ENCODE measurements around the gene TDG. TPM values are rescaled to one million over a fixed set of nuclear protein-coding genes. Genes with fewer than 3 reads are reported as not detected.

TDG gene
- total RNA-seq, 2 experiments from 2014 or later = 39.4 to 55.3 TPM

- Histone ChIP-seq H3K4me1 (ENCODE audit: insufficient read depth, low read length, poor library complexity, severe bottlenecking) (peaks cover 48% of the 10 kb centered on the region), H4K20me1 (ENCODE audit: insufficient read depth, low read length) (peaks cover 23% of the 10 kb centered on the region), H3K9me3 (ENCODE audit: low read length) (no peaks in the 10 kb centered on the region), H3K4me2 (ENCODE audit: low read length) (peak within 1 kb of the TSS; percentile 99), H2AFZ (ENCODE audit: low read length) (peak within 1 kb of the TSS; percentile 89), H3K36me3 (ENCODE audit: insufficient read depth, low read length) (peaks cover 41% of the 10 kb centered on the region), H3K27ac (ENCODE audit: low read depth, low read length, poor library complexity, severe bottlenecking) (peak within 1 kb of the TSS; percentile 91), H3K9me2 (ENCODE audit: insufficient read depth, low read length) (no peaks in the 10 kb centered on the region), H3K79me2 (ENCODE audit: insufficient read depth, low read depth, low read length) (peaks cover 44% of the 10 kb centered on the region), H3K4me3 (ENCODE audit: low read depth, low read length, poor library complexity, severe bottlenecking) (peak within 1 kb of the TSS; percentile 79)
- intact Hi-C loops (cut with micrococcal nuclease; ENCODE audit: unreplicated experiment) = loop anchor here (1.0 to 5.0 kb wide), 3 partner anchors 35 to 207 kb away; partner anchors contain the start of genes NFYB, NT5DC3 and TDG
- CTCF ChIA-PET (ENCODE audit: unreplicated experiment) = interaction anchor here (1.3 kb wide), 1 partner anchor 34 kb away, joined by 4 read pairs; no protein-coding TSS in a partner anchor
- BruUV-seq (replicated peaks) = no TSS peak
- TF ChIP-seq CTCF (conservative IDR thresholded peaks at IDR 0.05; ENCODE audit: low read length) (no peak), EZH2phosphoT487 (IDR thresholded peaks at IDR 0.05; ENCODE audit: borderline replicate concordance, low read depth, low read length) (no peak)
- POLR2A ChIA-PET = interaction anchor here (0.7 to 3.6 kb wide), 12 partner anchors 8 to 1980 kb away, joined by 3 to 27 read pairs (median 4); partner anchors contain the start of gene TDG
- peak; percentile 100 for DNase-seq (ENCODE audit: low spot score)
Observed at GRCh38 chr12:103930034-103930786, 35.5 kb upstream of the TDG start, which contains the start of gene HSP90B1. Gene HSP90B1, plus strand, starts transcription at chr12:103930410. Its CDS starts 106 bp downstream, at chr12:103930516.

- peaks cover 51% of the 10 kb centered on the region for H3K4me1 ChIP-seq (ENCODE audit: insufficient read depth, low read length, poor library complexity, severe bottlenecking)
- no peaks in the 10 kb centered on the region for H3K9me3 ChIP-seq (ENCODE audit: low read length)
- ChIA-PET POLR2A (interaction anchor here (1.8 kb wide), 1 partner anchor 26 kb away, joined by 15 read pairs; a partner anchor contains a TSS), CTCF (ENCODE audit: unreplicated experiment) (no interaction called here)
- no peaks in the 10 kb centered on the region for H3K9me2 ChIP-seq (ENCODE audit: insufficient read depth, low read length)
- no TSS peak for BruUV-seq (replicated peaks)
- peak overlapping the region; percentile 57 for H3K27ac ChIP-seq (ENCODE audit: low read depth, low read length, poor library complexity, severe bottlenecking)
- H3K4me2 ChIP-seq (ENCODE audit: low read length) = peak overlapping the region; percentile 89
- peaks cover 50% of the 10 kb centered on the region for H3K36me3 ChIP-seq (ENCODE audit: insufficient read depth, low read length)
- intact Hi-C loops (cut with micrococcal nuclease; ENCODE audit: unreplicated experiment) = loop anchor here (1.0 to 5.0 kb wide), 4 partner anchors 34 to 206 kb away; partner anchors contain the start of genes NFYB, NT5DC3 and TDG
- peaks cover 27% of the 10 kb centered on the region for H4K20me1 ChIP-seq (ENCODE audit: insufficient read depth, low read length)
- TF ChIP-seq CTCF (conservative IDR thresholded peaks at IDR 0.05; ENCODE audit: low read length) (no peak), EZH2phosphoT487 (IDR thresholded peaks at IDR 0.05; ENCODE audit: borderline replicate concordance, low read depth, low read length) (no peak)
- peaks cover 53% of the 10 kb centered on the region for H3K79me2 ChIP-seq (ENCODE audit: insufficient read depth, low read depth, low read length)
- H2AFZ ChIP-seq (ENCODE audit: low read length) = peak overlapping the region; percentile 0; the same call in 1 of the 2 replicates
- DNase-seq (ENCODE audit: low spot score) = peak; percentile 68
- H3K4me3 ChIP-seq (ENCODE audit: low read depth, low read length, poor library complexity, severe bottlenecking) = peak overlapping the region; percentile 79
Observed at GRCh38 chr12:103930787-103931735, 34.6 kb upstream of the TDG start.

Measured in OCI-LY7 (cell line).